Activated CD8-positive, alpha-beta T cell treated with anti-CD3 and anti-CD28 coated beads for 36 hours (primary cell): ENCODE results near the gene FLACC1. TPM values are rescaled to one million over a fixed set of nuclear protein-coding genes. Genes with fewer than 3 reads are reported as not detected.

Source experiments
- ATAC-seq: fragments of 200-7000 bp; cut with Tn5 transposase; one replicate; pipeline ENCODE4 v1.10.0; 2021; ENCODE audit warnings: mild to moderate bottlenecking, moderate library complexity
- CTCF ChIA-PET: fragments of 350-600 bp; sonication (Branson Sonifier 250); formaldehyde crosslinking; loops from one replicate; lab custom pipeline; 2021; ENCODE audit warnings: antibody characterized with exemption; lab: Charles Lee
- POLR2A ChIA-PET: fragments of 350-600 bp; sonication (Branson Sonifier 250); formaldehyde crosslinking; loops from one replicate; lab custom pipeline; 2021; ENCODE audit warnings: antibody characterized with exemption; lab: Charles Lee
- DNase-seq: peaks from one replicate; pipeline ENCODE4 v3.0.0-alpha.2; 2020
- H3K27ac Mint-ChIP-seq: one replicate; pipeline ENCODE4 v1.8.0; 2021; ENCODE audit warnings: mild to moderate bottlenecking, mixed read lengths
- H3K27me3 Mint-ChIP-seq: one replicate; pipeline ENCODE4 v1.8.0; 2021; ENCODE audit warnings: mixed read lengths
- H3K36me3 Mint-ChIP-seq: one replicate; pipeline ENCODE4 v1.8.0; 2021; ENCODE audit warnings: low read depth, mixed read lengths
- H3K4me1 Mint-ChIP-seq: one replicate; pipeline ENCODE4 v1.8.0; 2021; ENCODE audit warnings: low read depth, mixed read lengths
- H3K4me3 Mint-ChIP-seq: one replicate; pipeline ENCODE4 v1.8.0; 2021; ENCODE audit warnings: mild to moderate bottlenecking, moderate library complexity, mixed read lengths
- H3K9me3 Mint-ChIP-seq: one replicate; pipeline ENCODE4 v1.8.0; 2021; ENCODE audit warnings: mixed read lengths
- CTCF ChIP-seq: fragments of 200-600 bp; IDR thresholded peaks from one replicate; pipeline ENCODE4 v1.8.0; 2022; ENCODE audit warnings: antibody characterized with exemption, mild to moderate bottlenecking
- intact Hi-C: fragments of 100-400 bp; cut with micrococcal nuclease; formaldehyde crosslinking; loops from one replicate; pipeline ENCODE4 v1.10.0; 2022
- total RNA-seq, 2 experiments: library from RNA; stranded (reverse); gene quantifications; one replicate each; pipeline ENCODE4 v1.2.3, GENCODE V29; 2021

Gene FLACC1
- total RNA-seq, 2 experiments from 2014 or later = 0.59 to 0.76 TPM

- Mint-ChIP-seq H3K27ac (peak overlapping the region; percentile 36), H3K36me3 (peaks cover 55% of the 10 kb centered on the region), H3K4me3 (peak overlapping the region; percentile 2), H3K9me3 (no peaks in the 10 kb centered on the region), H3K4me1 (peaks cover 79% of the 10 kb centered on the region), H3K27me3 (no peaks in the 10 kb centered on the region)
- intact Hi-C loops = no loop called here
- peak; percentile 24 for DNase-seq
- TF ChIP-seq CTCF = no peak
- CTCF ChIA-PET = interaction anchor here (0.9 to 9.5 kb wide), 3 partner anchors 30 to 34 kb away, joined by 3 to 91 read pairs (median 6); no protein-coding TSS in a partner anchor
- ATAC-seq = no peak
- POLR2A ChIA-PET = interaction anchor here (0.8 to 1.2 kb wide), 3 partner anchors 9 to 34 kb away, joined by 3 to 4 read pairs (median 3); no protein-coding TSS in a partner anchor
Observed at GRCh38 chr2:201267278-201268030, 89.7 kb downstream of the FLACC1 start.

GRCh38 chr2:201266629-201267028 is 90.5 kb downstream of the FLACC1 start:
- ChIA-PET POLR2A (no interaction called here), CTCF (interaction anchor here (0.9 to 9.5 kb wide), 3 partner anchors 29 to 33 kb away, joined by 3 to 91 read pairs (median 6); no protein-coding TSS in a partner anchor)
- Mint-ChIP-seq H3K36me3 (peaks cover 51% of the 10 kb centered on the region), H3K9me3 (no peaks in the 10 kb centered on the region), H3K27ac (peak overlapping the region; percentile 75), H3K4me3 (no peak overlapping the region), H3K27me3 (no peaks in the 10 kb centered on the region), H3K4me1 (peaks cover 76% of the 10 kb centered on the region)
- DNase-seq = no peak
- no peak for TF ChIP-seq CTCF
- ATAC-seq = no peak
- intact Hi-C loops = no loop called here

GRCh38 chr2:201264472-201265173 is 92.5 kb downstream of the FLACC1 start:
- H3K9me3 Mint-ChIP-seq = no peaks in the 10 kb centered on the region
- no peaks in the 10 kb centered on the region for H3K27me3 Mint-ChIP-seq
- ChIA-PET CTCF (interaction anchor here (1.1 to 9.5 kb wide), 6 partner anchors 9 to 82 kb away, joined by 3 to 91 read pairs (median 6); partner anchors contain the start of gene CASP10), POLR2A (interaction anchor here (0.9 to 6.0 kb wide), 6 partner anchors 7 to 148 kb away, joined by 3 to 46 read pairs (median 3); no protein-coding TSS in a partner anchor)
- H3K4me3 Mint-ChIP-seq = peak overlapping the region; percentile 5
- DNase-seq = no peak
- H3K27ac Mint-ChIP-seq = peak overlapping the region; percentile 80
- no peak for ATAC-seq
- TF ChIP-seq CTCF = no peak
- intact Hi-C loops = loop anchor here (5.0 kb wide), 1 partner anchor 98 kb away; no protein-coding TSS in a partner anchor
- peaks cover 48% of the 10 kb centered on the region for H3K36me3 Mint-ChIP-seq
- H3K4me1 Mint-ChIP-seq = peaks cover 78% of the 10 kb centered on the region

DNA sequence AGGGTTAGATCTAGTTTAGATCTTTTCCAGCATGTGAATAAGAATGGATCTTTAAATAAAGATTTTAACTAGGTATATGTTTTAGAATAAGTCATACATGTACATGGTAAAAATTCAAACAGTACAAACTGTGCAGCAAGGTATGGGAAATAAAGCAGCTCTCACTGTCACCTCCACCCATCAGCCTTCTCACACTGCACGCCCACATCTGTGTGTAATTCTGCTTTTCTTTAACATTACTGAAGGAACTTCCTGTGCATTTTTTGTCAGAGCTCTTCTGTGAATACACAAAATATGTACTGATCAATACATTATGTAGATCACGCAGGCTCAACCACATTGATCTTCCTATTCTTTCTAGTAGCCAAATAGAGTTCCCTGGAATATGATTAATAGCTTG is 93.4 kb downstream of the FLACC1 start:
- ATAC-seq (no peak), DNase-seq (peak; percentile 38)
- ChIA-PET POLR2A (interaction anchor here (1.0 to 6.0 kb wide), 3 partner anchors 12 to 31 kb away, joined by 3 to 46 read pairs (median 9); no protein-coding TSS in a partner anchor), CTCF (interaction anchor here (0.7 to 9.5 kb wide), 6 partner anchors 10 to 187 kb away, joined by 3 to 91 read pairs (median 4); partner anchors contain the start of genes CASP10, STRADB and TRAK2)
- Mint-ChIP-seq H3K9me3 (no peaks in the 10 kb centered on the region), H3K27me3 (no peaks in the 10 kb centered on the region), H3K27ac (peak overlapping the region; percentile 80), H3K4me3 (peak overlapping the region; percentile 67), H3K36me3 (peaks cover 42% of the 10 kb centered on the region), H3K4me1 (peaks cover 77% of the 10 kb centered on the region)
- TF ChIP-seq CTCF = no peak
- intact Hi-C loops = loop anchor here (5.0 kb wide), 1 partner anchor 99 kb away; no protein-coding TSS in a partner anchor
